OCI-LY1 (cell line): ENCODE results near the gene RTCB.

ENCODE experiments used
- EZH2 ChIP-seq: fragments of 200-600 bp; sonication (generic), shearing (Covaris generic); IDR thresholded peaks from 2 replicates; pipeline ENCODE4 v1.8.0; 2017; ENCODE audit warnings: borderline replicate concordance, mixed run types, mild to moderate bottlenecking, antibody characterized with exemption, low read length, moderate library complexity, mixed read lengths
- TF ChIP-seq, protein P1 (sequence below): fragments of 200-600 bp; sonication (generic), shearing (Covaris generic); IDR thresholded peaks from 2 replicates; pipeline ENCODE4 v1.5.1; 2017; ENCODE audit warnings: mild to moderate bottlenecking, antibody characterized with exemption, low read length, moderate library complexity, mixed read lengths

DNA sequence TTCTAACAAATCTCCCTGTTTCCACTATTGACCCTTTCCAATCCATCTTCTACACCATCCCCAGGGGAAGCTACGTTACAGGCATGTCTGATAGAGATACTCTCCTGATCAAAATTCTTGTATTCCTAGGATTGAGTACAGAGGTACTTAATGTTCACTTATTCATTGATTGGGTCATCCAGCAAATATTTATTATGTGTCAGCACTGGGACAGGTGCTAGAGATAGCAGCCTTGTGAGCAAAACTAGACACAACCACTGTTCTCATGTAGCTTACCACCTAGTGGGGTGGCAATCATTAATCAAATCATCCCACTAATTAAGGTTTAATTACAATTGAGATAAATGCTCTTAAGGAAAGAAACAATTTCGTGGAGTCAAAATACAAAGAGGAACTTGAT lies 9.4 kb upstream of the RTCB start:
- TF ChIP-seq, protein P1, sequence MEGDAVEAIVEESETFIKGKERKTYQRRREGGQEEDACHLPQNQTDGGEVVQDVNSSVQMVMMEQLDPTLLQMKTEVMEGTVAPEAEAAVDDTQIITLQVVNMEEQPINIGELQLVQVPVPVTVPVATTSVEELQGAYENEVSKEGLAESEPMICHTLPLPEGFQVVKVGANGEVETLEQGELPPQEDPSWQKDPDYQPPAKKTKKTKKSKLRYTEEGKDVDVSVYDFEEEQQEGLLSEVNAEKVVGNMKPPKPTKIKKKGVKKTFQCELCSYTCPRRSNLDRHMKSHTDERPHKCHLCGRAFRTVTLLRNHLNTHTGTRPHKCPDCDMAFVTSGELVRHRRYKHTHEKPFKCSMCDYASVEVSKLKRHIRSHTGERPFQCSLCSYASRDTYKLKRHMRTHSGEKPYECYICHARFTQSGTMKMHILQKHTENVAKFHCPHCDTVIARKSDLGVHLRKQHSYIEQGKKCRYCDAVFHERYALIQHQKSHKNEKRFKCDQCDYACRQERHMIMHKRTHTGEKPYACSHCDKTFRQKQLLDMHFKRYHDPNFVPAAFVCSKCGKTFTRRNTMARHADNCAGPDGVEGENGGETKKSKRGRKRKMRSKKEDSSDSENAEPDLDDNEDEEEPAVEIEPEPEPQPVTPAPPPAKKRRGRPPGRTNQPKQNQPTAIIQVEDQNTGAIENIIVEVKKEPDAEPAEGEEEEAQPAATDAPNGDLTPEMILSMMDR: no peak
- no peak for TF ChIP-seq EZH2
